Mesodermal cell (in vitro differentiated cells): ENCODE results near the gene VWA5B2.

Experiments
- H3K27ac ChIP-seq: 2 replicates; pipeline ENCODE4 v1.7.0; 2013; ENCODE audit warnings: mild to moderate bottlenecking, low read depth, low read length, moderate library complexity; ENCODE audit not compliant: severe bottlenecking
- H3K36me3 ChIP-seq: 2 replicates; pipeline ENCODE4 v1.7.1; 2013; ENCODE audit warnings: mild to moderate bottlenecking, low read length, moderate library complexity; ENCODE audit not compliant: control insufficient read depth, insufficient read depth
- H3K4me1 ChIP-seq: one replicate; pipeline ENCODE4 v1.7.1; 2013; ENCODE audit warnings: mild to moderate bottlenecking, low read length; ENCODE audit not compliant: insufficient read depth, control insufficient read depth, poor library complexity, severe bottlenecking
- H3K4me3 ChIP-seq: 2 replicates; pipeline ENCODE4 v1.7.0; 2013; ENCODE audit warnings: low read length, control low read depth, mild to moderate bottlenecking; ENCODE audit not compliant: insufficient read depth, poor library complexity, severe bottlenecking; ENCODE audit errors: extremely low read depth
- H3K9me3 ChIP-seq: 2 replicates; pipeline ENCODE4 v1.7.1; 2013; ENCODE audit warnings: mild to moderate bottlenecking, low read length, moderate library complexity; ENCODE audit not compliant: control insufficient read depth
- WGBS, 2 experiments: methylation state at CpG; one replicate each; pipeline ENCODE4 v1.1.5; 2013; ENCODE audit warnings: missing lambda C conversion rate in 2 of 2; ENCODE audit not compliant: insufficient coverage in 2 of 2; 5-methylcytosine and 5-hydroxymethylcytosine counted together

VWA5B2 gene

GRCh38 chr3:184241447-184242296 lies 12.3 kb downstream of the VWA5B2 start:
- Histone ChIP-seq H3K9me3 (no peaks in the 10 kb centered on the region), H3K4me3 (no peak overlapping the region), H3K4me1 (no peaks in the 10 kb centered on the region), H3K27ac (no peak overlapping the region), H3K36me3 (peaks cover 35% of the 10 kb centered on the region)
- 86 to 89% methylated on average over 32 to 46 of the region's 46 CpGs for WGBS, 2 experiments

DNA sequence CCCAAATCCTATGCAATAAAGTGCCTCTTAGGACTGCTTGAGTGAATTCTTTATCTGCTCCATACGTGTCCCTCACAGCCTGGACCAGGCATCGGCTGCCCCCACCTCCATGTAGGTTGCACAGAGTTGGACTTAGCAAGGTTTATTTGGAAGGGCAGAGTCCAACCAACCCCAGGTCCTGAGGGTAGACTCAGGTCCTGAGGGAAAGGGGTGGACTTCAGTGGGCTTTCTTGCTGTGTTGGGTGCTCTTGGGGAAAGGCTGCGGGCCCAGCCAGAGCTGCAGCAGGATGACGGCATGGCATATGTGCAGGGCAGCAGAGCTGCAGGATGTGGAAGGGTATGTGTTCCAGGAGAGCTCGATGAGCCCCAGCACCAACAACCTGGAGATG lies 12.9 kb downstream of the VWA5B2 start:
- Histone ChIP-seq H3K27ac (no peak overlapping the region), H3K36me3 (peaks cover 35% of the 10 kb centered on the region), H3K4me3 (no peak overlapping the region), H3K9me3 (no peaks in the 10 kb centered on the region), H3K4me1 (no peaks in the 10 kb centered on the region)
- WGBS, 2 experiments, result 98% methylated on average over 5 of the region's 5 CpGs

- Histone ChIP-seq H3K9me3 (no peaks in the 10 kb centered on the region), H3K4me1 (no peaks in the 10 kb centered on the region), H3K36me3 (peaks cover 17% of the 10 kb centered on the region), H3K27ac (peak within 1 kb of the TSS; percentile 97), H3K4me3 (peak within 1 kb of the TSS; percentile 89)
- 0% methylated on average over 41 to 45 of the region's 49 CpGs for WGBS, 2 experiments
Observed at GRCh38 chr3:184248454-184249411, 19.3 kb downstream of the VWA5B2 start, which contains the start of gene ALG3. Gene ALG3 (minus strand): TSS chr3:184248962. CDS start chr3:184248940, 22 bp downstream.

DNA sequence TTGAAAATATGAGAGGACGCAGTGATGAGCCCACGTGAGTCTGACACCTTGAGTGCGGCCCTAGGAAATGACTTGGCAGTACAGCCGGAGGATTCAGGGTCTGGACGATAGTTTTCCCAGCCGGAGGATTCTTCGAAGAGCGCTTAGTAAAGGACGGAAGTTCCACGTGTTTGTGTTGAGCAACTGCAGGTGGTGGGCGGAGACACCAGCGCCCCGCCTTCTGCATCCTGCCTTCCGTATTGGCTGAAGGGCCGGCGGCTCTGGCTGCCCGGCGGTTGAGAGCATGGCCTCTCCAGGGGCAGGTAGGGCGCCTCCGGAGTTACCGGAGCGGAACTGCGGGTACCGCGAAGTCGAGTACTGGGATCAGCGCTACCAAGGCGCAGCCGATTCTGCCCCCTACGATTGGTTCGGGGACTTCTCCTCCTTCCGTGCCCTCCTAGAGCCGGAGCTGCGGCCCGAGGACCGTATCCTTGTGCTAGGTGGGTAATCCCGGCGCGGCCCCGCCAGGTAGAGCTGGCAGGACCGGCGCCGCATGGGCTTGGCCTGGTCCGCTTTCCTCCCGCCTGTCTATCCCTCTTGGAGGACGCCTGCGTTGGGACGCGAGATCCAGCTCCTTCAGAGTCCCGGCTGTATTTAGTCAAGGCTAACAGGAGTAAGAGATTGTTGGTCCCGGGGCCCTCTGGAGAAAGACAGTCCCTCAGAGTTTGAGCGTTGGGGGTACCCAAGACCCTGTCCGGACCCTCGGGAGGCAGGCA lies 20.2 kb downstream of the VWA5B2 start, which contains the start of gene EEF1AKMT4:
EEF1AKMT4 (plus strand) TSS at position 261 of the 755 bp plus-strand sequence; CDS start at position 284, 23 bp downstream.
- WGBS, 2 experiments, result 0% methylated on average over 52 to 54 of the region's 54 CpGs
- no peaks in the 10 kb centered on the region for H3K4me1 ChIP-seq
- H3K36me3 ChIP-seq, result peaks cover 9% of the 10 kb centered on the region
- H3K4me3 ChIP-seq, result peak within 1 kb of the TSS; percentile 89
- H3K9me3 ChIP-seq, result no peaks in the 10 kb centered on the region
- H3K27ac ChIP-seq, result peak within 1 kb of the TSS; percentile 97

GRCh38 chr3:184250167-184250828 lies 20.9 kb downstream of the VWA5B2 start:
- Histone ChIP-seq H3K27ac (peak overlapping the region; percentile 47), H3K9me3 (no peaks in the 10 kb centered on the region), H3K4me1 (no peaks in the 10 kb centered on the region), H3K36me3 (peaks cover 2% of the 10 kb centered on the region), H3K4me3 (peak overlapping the region; percentile 89)
- WGBS, 2 experiments, result 7 to 9% methylated on average over 17 of the region's 20 CpGs

DNA sequence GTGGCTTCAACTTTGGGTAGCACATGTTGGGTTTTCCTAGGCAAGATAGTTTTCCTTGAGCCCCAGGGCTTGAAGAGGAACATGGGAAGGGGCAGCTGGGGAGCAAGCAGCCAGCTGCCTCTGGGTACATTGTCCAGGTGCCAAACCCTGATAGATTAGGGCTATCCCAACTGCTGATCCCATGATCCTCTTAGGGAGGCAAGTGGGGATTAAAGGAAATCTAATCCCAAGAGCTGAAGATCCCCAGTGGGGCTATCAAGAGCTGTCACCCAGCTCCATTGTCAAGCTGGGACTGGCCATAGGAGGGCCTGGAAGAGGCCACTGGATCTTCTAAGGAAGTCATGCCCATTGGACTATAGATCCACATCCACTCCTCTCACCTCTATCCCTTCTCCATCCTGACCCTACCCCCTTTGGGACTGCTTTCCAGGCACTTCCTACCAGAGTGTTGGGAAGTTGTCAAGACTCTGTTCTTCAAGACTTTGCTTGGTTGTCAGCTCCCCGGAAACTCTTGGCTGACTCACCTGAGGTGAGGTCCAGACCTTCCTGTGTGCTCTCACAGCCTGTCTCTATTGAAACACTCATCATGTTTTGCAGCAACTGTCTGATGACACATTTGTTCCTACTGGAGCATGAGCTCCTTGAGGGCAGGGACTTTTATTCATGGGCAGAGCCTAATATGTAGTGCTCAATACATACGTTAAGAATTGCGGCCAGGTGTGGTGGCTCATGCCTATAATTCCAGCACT lies 26.1 kb downstream of the VWA5B2 start:
- Histone ChIP-seq H3K9me3 (no peaks in the 10 kb centered on the region), H3K27ac (no peak overlapping the region), H3K36me3 (peaks cover 3% of the 10 kb centered on the region), H3K4me1 (peaks cover 2% of the 10 kb centered on the region), H3K4me3 (no peak overlapping the region)
- WGBS, 2 experiments, result 94 to 95% methylated on average over 3 of the region's 3 CpGs

DNA sequence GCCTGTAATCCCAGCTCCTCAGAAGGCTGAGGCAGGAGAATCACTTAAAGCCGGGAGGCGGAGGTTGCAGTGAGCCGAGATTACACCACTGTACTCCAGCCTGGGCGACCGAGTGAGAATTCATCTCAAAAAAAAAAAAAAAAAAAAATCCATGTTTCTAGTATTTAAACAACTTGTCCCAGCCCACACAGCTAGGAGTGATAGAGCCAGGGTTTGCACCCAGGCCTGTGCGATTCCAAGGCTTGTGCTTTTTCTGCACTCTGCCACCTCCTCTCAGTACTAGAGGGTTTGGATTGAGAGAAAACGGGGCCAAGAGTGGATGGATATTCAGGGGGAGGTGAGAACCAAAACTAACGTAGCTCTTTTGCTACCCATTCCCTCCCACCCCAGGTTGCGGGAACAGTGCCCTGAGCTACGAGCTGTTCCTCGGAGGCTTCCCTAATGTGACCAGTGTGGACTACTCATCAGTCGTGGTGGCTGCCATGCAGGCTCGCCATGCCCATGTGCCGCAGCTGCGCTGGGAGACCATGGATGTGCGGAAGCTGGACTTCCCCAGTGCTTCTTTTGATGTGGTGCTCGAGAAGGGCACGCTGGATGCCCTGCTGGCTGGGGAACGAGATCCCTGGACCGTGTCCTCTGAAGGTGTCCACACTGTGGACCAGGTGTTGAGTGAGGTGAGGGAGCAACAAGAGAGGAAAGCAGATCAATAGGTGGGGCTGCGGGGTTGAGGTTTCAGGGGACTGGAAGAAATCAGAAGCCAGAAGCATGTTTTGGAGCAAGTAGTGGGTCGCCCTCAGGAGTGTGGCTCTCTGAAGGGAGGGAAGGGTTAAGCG lies 27.9 kb downstream of the VWA5B2 start:
- Histone ChIP-seq H3K4me1 (peaks cover 5% of the 10 kb centered on the region), H3K27ac (no peak overlapping the region), H3K4me3 (no peak overlapping the region), H3K9me3 (no peaks in the 10 kb centered on the region), H3K36me3 (peaks cover 3% of the 10 kb centered on the region)
- WGBS, 2 experiments, result 91 to 97% methylated on average over 17 to 19 of the region's 23 CpGs

DNA sequence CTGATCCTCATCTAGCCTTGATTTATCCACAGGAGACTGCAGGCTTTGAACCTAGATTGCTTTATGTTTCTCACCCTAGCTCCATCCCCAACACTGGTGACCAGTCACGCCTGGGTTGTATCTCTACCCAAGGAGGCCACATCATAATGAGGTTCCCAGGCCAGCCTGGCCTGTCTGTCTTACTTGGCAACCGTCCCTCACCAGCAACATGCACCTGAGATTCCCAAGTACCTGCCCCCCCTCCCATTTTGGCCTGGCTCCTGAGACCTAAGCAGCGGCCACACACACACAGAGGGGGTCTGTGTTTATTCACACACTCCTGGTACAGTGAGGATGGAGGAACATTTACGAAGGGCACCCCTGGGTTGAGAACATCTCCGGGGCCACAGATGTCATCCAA lies 29.5 kb downstream of the VWA5B2 start:
- Histone ChIP-seq H3K4me1 (peaks cover 8% of the 10 kb centered on the region), H3K4me3 (no peak overlapping the region), H3K27ac (no peak overlapping the region), H3K9me3 (no peaks in the 10 kb centered on the region), H3K36me3 (peaks cover 3% of the 10 kb centered on the region)
- 88 to 91% methylated on average over 4 to 5 of the region's 5 CpGs for WGBS, 2 experiments

DNA sequence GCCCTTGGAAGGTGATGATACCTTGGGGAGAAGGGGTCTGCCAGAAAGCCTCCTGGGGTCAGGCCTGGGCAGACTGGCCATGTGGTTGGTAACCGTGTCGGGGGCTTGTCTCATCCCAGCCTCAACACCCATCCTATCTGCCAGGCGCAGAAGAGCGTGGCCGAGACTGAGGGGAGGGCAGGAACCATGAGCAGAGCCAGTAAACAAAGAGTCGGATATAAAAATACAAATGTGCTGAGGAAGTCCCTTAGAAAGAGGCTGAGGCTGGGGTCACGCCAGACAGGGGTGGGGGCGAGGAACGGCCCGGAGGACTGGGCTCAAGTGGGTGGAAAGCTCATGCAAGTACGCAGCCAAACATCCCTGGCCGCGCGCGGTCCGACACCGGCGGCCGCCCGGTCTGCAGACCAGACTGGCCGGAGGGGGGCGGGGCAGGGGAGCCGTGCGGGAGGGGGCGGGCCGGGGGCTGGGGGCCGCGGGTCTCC lies 30.1 kb downstream of the VWA5B2 start:
- H3K4me1 ChIP-seq, result peaks cover 8% of the 10 kb centered on the region
- peaks cover 3% of the 10 kb centered on the region for H3K36me3 ChIP-seq
- H3K9me3 ChIP-seq, result no peaks in the 10 kb centered on the region
- no peak overlapping the region for H3K27ac ChIP-seq
- no peak overlapping the region for H3K4me3 ChIP-seq
- WGBS, 2 experiments, result 8 to 27% methylated on average over 5 to 13 of the region's 28 CpGs
